OCI-LY7 (cell line): ENCODE measurements around the gene TTC28. TPM values are rescaled to one million over a fixed set of nuclear protein-coding genes. Genes with fewer than 3 reads are reported as not detected.

Experiments used
- BruUV-seq: library from RNA; stranded (reverse); fragments of 400-500 nt; replicated peaks from 2 replicates; lab custom pipeline; 2021; lab: Mats Ljungman, UMichigan
- CTCF ChIA-PET: fragments of 300-600 bp; sonication (Branson Sonifier 250); formaldehyde crosslinking; loops from one replicate; lab custom pipeline; 2022; ENCODE audit warnings: antibody characterized with exemption; ENCODE audit not compliant: unreplicated experiment; lab: Charles Lee
- POLR2A ChIA-PET: fragments of 300-600 bp; sonication (Branson Sonifier 250); formaldehyde crosslinking; loops from one replicate; lab custom pipeline; 2022; ENCODE audit warnings: antibody characterized with exemption; lab: Charles Lee
- DNase-seq: peaks from one replicate; pipeline ENCODE4 v3.0.0-alpha.2; 2015; ENCODE audit warnings: low spot score
- H2AFZ ChIP-seq: fragments of 200-600 bp; sonication (generic), shearing (Covaris generic); 2 replicates; pipeline ENCODE4 v1.6.1; 2014; ENCODE audit warnings: mild to moderate bottlenecking, antibody characterized with exemption, low read length, moderate library complexity
- H3K27ac ChIP-seq: fragments of 200-600 bp; sonication (generic); 2 replicates; pipeline ENCODE4 v1.5.1; 2014; ENCODE audit warnings: mixed run types, low read depth, mild to moderate bottlenecking, moderate library complexity, low read length, inconsistent platforms; ENCODE audit not compliant: poor library complexity, severe bottlenecking
- H3K36me3 ChIP-seq: fragments of 200-600 bp; sonication (generic); 2 replicates; pipeline ENCODE4 v1.6.1; 2014; ENCODE audit warnings: mild to moderate bottlenecking, antibody characterized with exemption, low read length, moderate library complexity, mixed read lengths; ENCODE audit not compliant: insufficient read depth
- H3K4me1 ChIP-seq: fragments of 200-600 bp; sonication (generic); 2 replicates; pipeline ENCODE4 v1.5.1; 2014; ENCODE audit warnings: mild to moderate bottlenecking, low read length; ENCODE audit not compliant: insufficient read depth, poor library complexity, severe bottlenecking
- H3K4me2 ChIP-seq: fragments of 200-600 bp; sonication (generic); 2 replicates; pipeline ENCODE4 v1.6.1; 2014; ENCODE audit warnings: mild to moderate bottlenecking, low read length
- H3K4me3 ChIP-seq: fragments of 200-600 bp; sonication (generic); 2 replicates; pipeline ENCODE4 v1.5.1; 2014; ENCODE audit warnings: mild to moderate bottlenecking, low read depth, low read length; ENCODE audit not compliant: poor library complexity, severe bottlenecking
- H3K79me2 ChIP-seq: fragments of 200-600 bp; sonication (generic); 2 replicates; pipeline ENCODE4 v1.6.1; 2016; ENCODE audit warnings: low read depth, mild to moderate bottlenecking, low read length, moderate library complexity, mixed read lengths; ENCODE audit not compliant: insufficient read depth
- H3K9me2 ChIP-seq: fragments of 200-600 bp; sonication (generic); 2 replicates; pipeline ENCODE4 v1.6.1; 2016; ENCODE audit warnings: mild to moderate bottlenecking, low read length, mixed read lengths; ENCODE audit not compliant: insufficient read depth
- H3K9me3 ChIP-seq: fragments of 200-600 bp; sonication (generic); 2 replicates; pipeline ENCODE4 v1.6.1; 2014; ENCODE audit warnings: mild to moderate bottlenecking, mixed run types, low read length, mixed read lengths
- H4K20me1 ChIP-seq: fragments of 200-600 bp; sonication (generic); 2 replicates; pipeline ENCODE4 v1.6.1; 2014; ENCODE audit warnings: mild to moderate bottlenecking, antibody characterized with exemption, low read length, moderate library complexity, mixed read lengths; ENCODE audit not compliant: insufficient read depth
- EZH2phosphoT487 ChIP-seq: fragments of 200-600 bp; sonication (generic); IDR thresholded peaks from 2 replicates; pipeline ENCODE4 v1.6.1; 2018; ENCODE audit warnings: low read depth, borderline replicate concordance, mild to moderate bottlenecking, mixed run types, antibody characterized with exemption, low read length, moderate library complexity, mixed read lengths
- intact Hi-C: fragments of 100-400 bp; cut with micrococcal nuclease; formaldehyde crosslinking; loops from one replicate; pipeline ENCODE4 v1.10.0; 2022; ENCODE audit not compliant: unreplicated experiment
- total RNA-seq, 2 experiments: library from RNA; depleted of rRNA in 1 of 2; stranded (reverse); fragments of >200 nt in 1 of 2; shearing (Covaris generic) in 1 of 2; gene quantifications; 2 replicates each; pipeline ENCODE4 v1.2.3, GENCODE V29; 2014 to 2022
- TF ChIP-seq, protein P1 (sequence below): fragments of 200-600 bp; sonication (generic); conservative IDR thresholded peaks from 2 replicates; pipeline ENCODE4 v1.5.1; 2014; ENCODE audit warnings: mild to moderate bottlenecking, antibody characterized with exemption, low read length, moderate library complexity, mixed read lengths

Gene TTC28
- total RNA-seq, 2 experiments from 2014 or later: under 0.01 to 0.55 TPM

- DNase-seq: no peak
- ChIA-PET POLR2A (no interaction called here), CTCF (no interaction called here)
- no peaks in the 10 kb centered on the region for H3K9me3 ChIP-seq
- no peaks in the 10 kb centered on the region for H3K36me3 ChIP-seq
- H3K4me3 ChIP-seq: no peak overlapping the region
- H3K79me2 ChIP-seq: no peaks in the 10 kb centered on the region
- H3K4me1 ChIP-seq: peaks cover 9% of the 10 kb centered on the region
- no peaks in the 10 kb centered on the region for H4K20me1 ChIP-seq
- H3K9me2 ChIP-seq: no peaks in the 10 kb centered on the region
- H3K4me2 ChIP-seq: no peak overlapping the region
- BruUV-seq: no TSS peak
- H2AFZ ChIP-seq: no peak overlapping the region
- H3K27ac ChIP-seq: no peak overlapping the region
- TF ChIP-seq, protein P1, sequence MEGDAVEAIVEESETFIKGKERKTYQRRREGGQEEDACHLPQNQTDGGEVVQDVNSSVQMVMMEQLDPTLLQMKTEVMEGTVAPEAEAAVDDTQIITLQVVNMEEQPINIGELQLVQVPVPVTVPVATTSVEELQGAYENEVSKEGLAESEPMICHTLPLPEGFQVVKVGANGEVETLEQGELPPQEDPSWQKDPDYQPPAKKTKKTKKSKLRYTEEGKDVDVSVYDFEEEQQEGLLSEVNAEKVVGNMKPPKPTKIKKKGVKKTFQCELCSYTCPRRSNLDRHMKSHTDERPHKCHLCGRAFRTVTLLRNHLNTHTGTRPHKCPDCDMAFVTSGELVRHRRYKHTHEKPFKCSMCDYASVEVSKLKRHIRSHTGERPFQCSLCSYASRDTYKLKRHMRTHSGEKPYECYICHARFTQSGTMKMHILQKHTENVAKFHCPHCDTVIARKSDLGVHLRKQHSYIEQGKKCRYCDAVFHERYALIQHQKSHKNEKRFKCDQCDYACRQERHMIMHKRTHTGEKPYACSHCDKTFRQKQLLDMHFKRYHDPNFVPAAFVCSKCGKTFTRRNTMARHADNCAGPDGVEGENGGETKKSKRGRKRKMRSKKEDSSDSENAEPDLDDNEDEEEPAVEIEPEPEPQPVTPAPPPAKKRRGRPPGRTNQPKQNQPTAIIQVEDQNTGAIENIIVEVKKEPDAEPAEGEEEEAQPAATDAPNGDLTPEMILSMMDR: no peak
- intact Hi-C loops: no loop called here
Measured at GRCh38 chr22:28019360-28019759, 660.3 kb downstream of the TTC28 start.

GRCh38 chr22:28018461-28018927 is 661.1 kb downstream of the TTC28 start:
- ChIA-PET POLR2A (no interaction called here), CTCF (no interaction called here)
- H3K27ac ChIP-seq: no peak overlapping the region
- no peak overlapping the region for H3K4me2 ChIP-seq
- H3K9me2 ChIP-seq: no peaks in the 10 kb centered on the region
- TF ChIP-seq, protein P1: no peak
- TF ChIP-seq EZH2phosphoT487: no peak
- no peak for DNase-seq
- peaks cover 12% of the 10 kb centered on the region for H3K4me1 ChIP-seq
- no peaks in the 10 kb centered on the region for H3K79me2 ChIP-seq
- no peaks in the 10 kb centered on the region for H3K36me3 ChIP-seq
- H4K20me1 ChIP-seq: no peaks in the 10 kb centered on the region
- no TSS peak for BruUV-seq
- H3K4me3 ChIP-seq: no peak overlapping the region
- intact Hi-C loops: no loop called here
- H2AFZ ChIP-seq: no peak overlapping the region
- H3K9me3 ChIP-seq: no peaks in the 10 kb centered on the region

- H4K20me1 ChIP-seq: no peaks in the 10 kb centered on the region
- ChIA-PET POLR2A (no interaction called here), CTCF (no interaction called here)
- no peak for DNase-seq
- H3K4me3 ChIP-seq: no peak overlapping the region
- H3K4me2 ChIP-seq: no peak overlapping the region
- no peak overlapping the region for H3K27ac ChIP-seq
- no peaks in the 10 kb centered on the region for H3K79me2 ChIP-seq
- H3K9me2 ChIP-seq: no peaks in the 10 kb centered on the region
- H2AFZ ChIP-seq: no peak overlapping the region
- H3K9me3 ChIP-seq: no peaks in the 10 kb centered on the region
- H3K4me1 ChIP-seq: peaks cover 12% of the 10 kb centered on the region
- BruUV-seq: no TSS peak
- TF ChIP-seq, protein P1: no peak
- no peaks in the 10 kb centered on the region for H3K36me3 ChIP-seq
- intact Hi-C loops: no loop called here
Measured at GRCh38 chr22:28017859-28018258, 661.8 kb downstream of the TTC28 start.
